Activated T-helper 2 cell treated with anti-CD3 and anti-CD28 coated beads, Interferon-gamma antibody, Interleukin-2, Interleukin-4, amounts not matched to agents 10 μg/mL and 5 μg/mL and 100 μg/mL, durations not matched to agents 14 hours and 24 hours and 36 hours (primary cell): ENCODE data around the gene PCDHB7. TPM values are rescaled to one million over a fixed set of nuclear protein-coding genes. Genes with fewer than 3 reads are reported as not detected.
"Not testable (repeated sequence)": the region's sequence is repeated elsewhere in the genome, so short reads cannot be mapped to it uniquely, and the experiment has no call there.

Experiments
- DNase-seq: peaks from one replicate; pipeline ENCODE4 v3.0.0; 2021; ENCODE audit warnings: low spot score
- H3K27ac Mint-ChIP-seq: one replicate; pipeline ENCODE4 v1.8.0; 2021; ENCODE audit warnings: mixed read lengths
- H3K27me3 Mint-ChIP-seq: one replicate; pipeline ENCODE4 v1.8.0; 2021; ENCODE audit warnings: low read depth, mixed read lengths
- H3K36me3 Mint-ChIP-seq: one replicate; pipeline ENCODE4 v1.8.0; 2021; ENCODE audit warnings: low read depth, mixed read lengths
- H3K4me1 Mint-ChIP-seq: one replicate; pipeline ENCODE4 v1.8.0; 2021; ENCODE audit warnings: low read depth, mixed read lengths
- H3K4me3 Mint-ChIP-seq: one replicate; pipeline ENCODE4 v1.8.0; 2021; ENCODE audit warnings: low read depth, mild to moderate bottlenecking, moderate library complexity, mixed read lengths
- H3K9me3 Mint-ChIP-seq: one replicate; pipeline ENCODE4 v1.8.0; 2021; ENCODE audit warnings: mixed read lengths
- intact Hi-C: fragments of 100-400 bp; cut with micrococcal nuclease; formaldehyde crosslinking; loops from one replicate; pipeline ENCODE4 v1.15.1; 2023
- total RNA-seq: library from RNA; stranded (reverse); gene quantifications from 2 replicates; pipeline ENCODE4 v1.2.3, GENCODE V29; 2022

The PCDHB7 gene
- total RNA-seq, 1 donor from 2014 or later: not detected

GRCh38 chr5:141214583-141214982 is 42.1 kb downstream of the PCDHB7 start:
- H3K27me3 Mint-ChIP-seq, H3K27ac Mint-ChIP-seq, intact Hi-C loops, H3K4me3 Mint-ChIP-seq, H3K36me3 Mint-ChIP-seq, DNase-seq, H3K4me1 Mint-ChIP-seq: not testable (repeated sequence)
- peaks cover 39% of the 10 kb centered on the region for H3K9me3 Mint-ChIP-seq

GRCh38 chr5:141215504-141215903 is 43.1 kb downstream of the PCDHB7 start:
- H3K4me1 Mint-ChIP-seq, H3K4me3 Mint-ChIP-seq, intact Hi-C loops, DNase-seq, H3K36me3 Mint-ChIP-seq, H3K27ac Mint-ChIP-seq, H3K27me3 Mint-ChIP-seq: not testable (repeated sequence)
- H3K9me3 Mint-ChIP-seq: peaks cover 38% of the 10 kb centered on the region

GRCh38 chr5:141216035-141216434 is 43.6 kb downstream of the PCDHB7 start:
- H3K27me3 Mint-ChIP-seq, H3K4me1 Mint-ChIP-seq, H3K36me3 Mint-ChIP-seq, H3K4me3 Mint-ChIP-seq, DNase-seq, H3K27ac Mint-ChIP-seq, intact Hi-C loops: not testable (repeated sequence)
- H3K9me3 Mint-ChIP-seq: peaks cover 38% of the 10 kb centered on the region

GRCh38 chr5:141223112-141223783 is 50.8 kb downstream of the PCDHB7 start, which contains the start of gene PCDHB14:
Gene PCDHB14, plus strand, starts transcription at chr5:141223343. Its CDS starts 163 bp downstream, at chr5:141223506.
- intact Hi-C loops: no loop called here
- Mint-ChIP-seq H3K27me3 (no peaks in the 10 kb centered on the region), H3K4me1 (no peaks in the 10 kb centered on the region), H3K27ac (no peak within 1 kb of the TSS), H3K9me3 (peaks cover 41% of the 10 kb centered on the region), H3K4me3 (no peak within 1 kb of the TSS), H3K36me3 (no peaks in the 10 kb centered on the region)
- DNase-seq: no peak

GRCh38 chr5:141224844-141225243 is 52.4 kb downstream of the PCDHB7 start:
- H3K4me1 Mint-ChIP-seq, H3K36me3 Mint-ChIP-seq, H3K4me3 Mint-ChIP-seq, intact Hi-C loops, H3K27me3 Mint-ChIP-seq, H3K27ac Mint-ChIP-seq, DNase-seq: not testable (repeated sequence)
- peaks cover 35% of the 10 kb centered on the region for H3K9me3 Mint-ChIP-seq

- intact Hi-C loops, DNase-seq, H3K4me3 Mint-ChIP-seq, H3K27ac Mint-ChIP-seq, H3K36me3 Mint-ChIP-seq, H3K4me1 Mint-ChIP-seq, H3K27me3 Mint-ChIP-seq: not testable (repeated sequence)
- H3K9me3 Mint-ChIP-seq: peaks cover 32% of the 10 kb centered on the region
Observed at GRCh38 chr5:141225421-141225820, 53.0 kb downstream of the PCDHB7 start.

Other genes with a start within 250 kb of the PCDHB7 start
- gene PCDHAC1, start 246.3 kb upstream of the PCDHB7 start, total RNA-seq: not detected in 2 replicates
- gene PCDHAC2, start 206.2 kb upstream of the PCDHB7 start, total RNA-seq: not detected in 2 replicates
- not detected in 2 replicates for gene PCDHB1, start 121.3 kb upstream of the PCDHB7 start, total RNA-seq
- 0.11 and 0.25 TPM in 2 replicates for gene PCDHB2, start 78.0 kb upstream of the PCDHB7 start, total RNA-seq
- gene PCDHB3, start 72.2 kb upstream of the PCDHB7 start, total RNA-seq: not detected in 2 replicates
- not detected in 2 replicates for gene PCDHB4, start 50.8 kb upstream of the PCDHB7 start, total RNA-seq
- not detected in 2 replicates for gene PCDHB5, start 37.4 kb upstream of the PCDHB7 start, total RNA-seq
- not detected in 2 replicates for gene PCDHB6, start 22.6 kb upstream of the PCDHB7 start, total RNA-seq
- not detected in 2 replicates for gene PCDHB8, start 5.1 kb downstream of the PCDHB7 start, total RNA-seq
- not detected in 2 replicates for gene PCDHB16, start 9.7 kb downstream of the PCDHB7 start, total RNA-seq
- gene PCDHB9, start 14.5 kb downstream of the PCDHB7 start, total RNA-seq: not detected in 2 replicates
- gene PCDHB10, start 19.7 kb downstream of the PCDHB7 start, total RNA-seq: not detected in 2 replicates
- not detected in 2 replicates for gene PCDHB11, start 27.0 kb downstream of the PCDHB7 start, total RNA-seq
- not detected in 2 replicates for gene PCDHB12, start 36.1 kb downstream of the PCDHB7 start, total RNA-seq
- 0.02 TPM in 1 of 2 replicates, not detected in the other for gene PCDHB13, start 41.3 kb downstream of the PCDHB7 start, total RNA-seq
- not detected in 2 replicates for gene PCDHB14, start 50.7 kb downstream of the PCDHB7 start, total RNA-seq
- not detected in 2 replicates for gene PCDHB15, start 72.8 kb downstream of the PCDHB7 start, total RNA-seq
- gene SLC25A2, start 131.4 kb downstream of the PCDHB7 start, total RNA-seq: 0.16 TPM in 1 of 2 replicates, not detected in the other
- gene TAF7, start 148.1 kb downstream of the PCDHB7 start, total RNA-seq: 67.1 and 70.5 TPM in 2 replicates
- gene PCDHGA1, start 157.9 kb downstream of the PCDHB7 start, total RNA-seq: 0.09 and 0.14 TPM in 2 replicates
- 0.09 and 0.11 TPM in 2 replicates for gene PCDHGA2, start 166.1 kb downstream of the PCDHB7 start, total RNA-seq
- 0.11 and 0.16 TPM in 2 replicates for gene PCDHGA3, start 171.2 kb downstream of the PCDHB7 start, total RNA-seq
- 0.16 and 0.48 TPM in 2 replicates for gene PCDHGB1, start 177.5 kb downstream of the PCDHB7 start, total RNA-seq
- 0.44 and 0.57 TPM in 2 replicates for gene PCDHGA4, start 182.4 kb downstream of the PCDHB7 start, total RNA-seq
- 0.85 and 0.91 TPM in 2 replicates for gene PCDHGB2, start 187.3 kb downstream of the PCDHB7 start, total RNA-seq
- 0.43 and 0.51 TPM in 2 replicates for gene PCDHGA5, start 191.5 kb downstream of the PCDHB7 start, total RNA-seq
- 0.46 and 0.85 TPM in 2 replicates for gene PCDHGB3, start 197.6 kb downstream of the PCDHB7 start, total RNA-seq
- gene PCDHGA6, start 201.2 kb downstream of the PCDHB7 start, total RNA-seq: 0.48 and 0.55 TPM in 2 replicates
- 0.16 and 0.30 TPM in 2 replicates for gene PCDHGA7, start 210.1 kb downstream of the PCDHB7 start, total RNA-seq
- 0.28 and 0.34 TPM in 2 replicates for gene PCDHGB4, start 215.1 kb downstream of the PCDHB7 start, total RNA-seq
- 0.07 and 0.23 TPM in 2 replicates for gene PCDHGA8, start 220.0 kb downstream of the PCDHB7 start, total RNA-seq
- gene PCDHGB5, start 225.3 kb downstream of the PCDHB7 start, total RNA-seq: 0.62 and 0.92 TPM in 2 replicates
- 0.23 and 0.32 TPM in 2 replicates for gene PCDHGA9, start 230.1 kb downstream of the PCDHB7 start, total RNA-seq
- gene PCDHGB6, start 235.4 kb downstream of the PCDHB7 start, total RNA-seq: 0.21 and 0.34 TPM in 2 replicates
- gene PCDHGA10, start 240.3 kb downstream of the PCDHB7 start, total RNA-seq: 0.21 and 0.34 TPM in 2 replicates
- gene PCDHGB7, start 245.0 kb downstream of the PCDHB7 start, total RNA-seq: 0.18 and 0.23 TPM in 2 replicates
- gene PCDHGA11, start 248.4 kb downstream of the PCDHB7 start, total RNA-seq: 0.21 and 0.39 TPM in 2 replicates